GM19193 (cell line): ENCODE results near the gene L3MBTL1.

ENCODE experiments used
- POLR2A ChIP-seq: IDR thresholded peaks from 4 replicates; pipeline ENCODE4 v1.6.1; 2011; ENCODE audit not compliant: insufficient read depth, insufficient read length; ENCODE audit errors: extremely low read depth

L3MBTL1 gene

DNA sequence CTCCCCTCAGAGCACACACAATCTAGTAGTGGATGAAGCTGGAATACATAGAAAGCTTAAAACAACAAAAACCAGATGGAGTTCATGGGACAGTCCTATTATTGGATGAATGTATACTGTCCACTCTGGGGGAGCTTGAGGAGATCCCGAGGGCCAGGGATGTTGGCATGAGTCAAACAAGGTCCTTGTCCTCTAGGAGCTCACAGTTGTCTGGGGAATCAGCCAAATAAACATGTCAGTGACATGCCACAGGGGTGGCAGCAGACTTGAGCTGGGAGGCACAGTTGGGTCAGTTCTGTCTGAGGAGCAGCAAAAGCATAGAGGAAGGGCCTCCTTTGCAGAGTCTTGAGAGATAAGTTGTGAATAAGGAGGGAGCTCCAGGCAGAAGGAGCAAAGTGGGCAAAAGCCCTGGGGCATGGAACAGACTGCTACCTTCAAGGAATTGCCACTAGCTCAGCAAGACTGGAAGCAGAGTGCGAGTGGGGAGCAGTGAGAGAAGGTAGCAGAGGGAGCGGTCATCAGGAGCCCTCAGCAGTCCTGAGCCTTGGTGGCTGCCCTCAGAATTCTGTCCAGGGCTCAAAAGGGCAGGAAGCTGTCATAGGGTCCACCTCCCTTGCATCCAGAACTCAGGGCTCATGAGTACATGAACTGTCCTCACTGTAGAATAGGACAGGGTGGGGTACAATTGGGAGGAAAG lies 22.1 kb downstream of the L3MBTL1 start:
- no peak for TF ChIP-seq POLR2A

GRCh38 chr20:43530321-43531090 lies 23.0 kb downstream of the L3MBTL1 start:
- TF ChIP-seq POLR2A: no peak

GRCh38 chr20:43531091-43531443 lies 23.6 kb downstream of the L3MBTL1 start:
- no peak for TF ChIP-seq POLR2A

DNA sequence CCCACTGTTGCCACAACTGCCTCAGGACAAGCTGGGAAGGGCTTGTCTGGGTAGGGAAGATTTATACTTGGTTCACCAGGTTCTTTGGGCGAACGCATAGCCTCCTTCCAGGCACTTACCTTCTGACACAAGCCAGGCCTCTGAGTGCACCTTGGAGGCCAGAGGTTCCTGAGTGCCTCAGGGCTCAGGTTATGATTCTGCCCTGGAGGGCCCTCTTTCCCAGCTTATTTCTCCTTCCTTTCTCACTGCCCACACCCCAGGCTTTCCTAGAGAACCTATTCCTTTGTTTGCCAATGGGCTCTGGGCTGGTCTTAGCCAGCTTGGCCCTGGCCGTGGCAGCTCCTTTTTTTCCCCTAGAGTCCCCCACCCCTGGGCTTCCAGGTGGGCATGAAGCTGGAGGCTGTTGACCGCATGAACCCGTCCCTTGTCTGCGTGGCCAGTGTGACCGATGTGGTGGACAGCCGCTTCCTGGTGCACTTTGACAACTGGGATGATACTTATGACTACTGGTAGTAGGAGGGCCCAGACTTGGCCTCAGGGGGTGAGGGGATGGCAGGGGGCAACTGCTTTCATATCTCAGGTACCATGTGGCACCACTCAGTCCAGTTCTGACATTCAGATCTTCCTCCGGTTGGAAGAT lies 25.0 kb downstream of the L3MBTL1 start:
- no peak for TF ChIP-seq POLR2A

- no peak for TF ChIP-seq POLR2A
Measured at GRCh38 chr20:43533060-43533459, 25.6 kb downstream of the L3MBTL1 start.

DNA sequence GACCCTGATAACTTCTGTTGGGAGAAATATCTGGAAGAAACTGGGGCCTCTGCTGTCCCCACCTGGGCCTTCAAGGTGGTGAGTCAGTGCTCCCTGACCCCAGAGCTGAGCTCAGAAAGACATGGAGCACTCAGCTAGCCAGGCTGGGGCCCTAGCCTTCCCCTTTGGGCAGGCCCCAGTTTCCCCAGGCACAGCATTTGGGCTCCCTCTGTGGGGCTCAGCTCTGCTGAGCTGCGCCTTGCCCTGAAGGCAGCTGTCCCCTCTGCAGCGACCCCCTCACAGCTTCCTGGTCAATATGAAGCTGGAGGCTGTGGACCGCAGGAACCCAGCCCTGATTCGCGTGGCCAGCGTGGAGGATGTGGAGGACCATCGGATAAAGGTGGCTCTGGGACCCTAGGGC lies 26.5 kb downstream of the L3MBTL1 start:
- no peak for TF ChIP-seq POLR2A

- TF ChIP-seq POLR2A: no peak
Measured at GRCh38 chr20:43534791-43535350, 27.4 kb downstream of the L3MBTL1 start.

DNA sequence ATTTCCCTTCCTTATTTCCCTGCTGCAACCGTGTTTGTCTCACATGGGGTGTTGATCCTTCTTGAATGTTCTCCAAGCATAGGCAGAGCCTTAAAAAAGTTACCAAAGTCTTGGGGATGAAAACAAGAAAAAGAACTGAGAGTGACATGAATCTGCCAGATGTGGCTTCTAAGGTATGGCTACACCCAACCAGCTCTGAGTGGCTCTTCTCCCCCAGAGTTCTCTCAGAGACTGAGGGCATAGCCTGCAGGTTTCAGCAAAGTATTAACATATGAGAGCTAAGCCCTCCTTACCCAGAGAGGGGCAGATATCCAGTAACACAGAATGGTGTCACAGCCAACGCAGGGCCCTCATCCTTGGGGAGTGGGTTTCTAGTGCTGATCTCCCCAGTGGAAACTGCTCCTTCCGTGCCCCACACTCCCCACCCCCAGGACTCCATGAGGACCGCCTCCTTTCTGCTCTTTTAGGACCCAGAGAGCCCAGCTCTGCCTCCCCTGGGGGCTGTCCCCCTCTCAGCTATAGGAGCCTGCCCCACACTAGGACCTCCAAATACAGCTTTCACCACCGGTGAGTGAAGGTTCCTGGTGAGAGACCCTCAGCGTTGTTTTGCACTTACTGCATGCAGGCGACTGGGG lies 28.0 kb downstream of the L3MBTL1 start:
- no peak for TF ChIP-seq POLR2A

DNA sequence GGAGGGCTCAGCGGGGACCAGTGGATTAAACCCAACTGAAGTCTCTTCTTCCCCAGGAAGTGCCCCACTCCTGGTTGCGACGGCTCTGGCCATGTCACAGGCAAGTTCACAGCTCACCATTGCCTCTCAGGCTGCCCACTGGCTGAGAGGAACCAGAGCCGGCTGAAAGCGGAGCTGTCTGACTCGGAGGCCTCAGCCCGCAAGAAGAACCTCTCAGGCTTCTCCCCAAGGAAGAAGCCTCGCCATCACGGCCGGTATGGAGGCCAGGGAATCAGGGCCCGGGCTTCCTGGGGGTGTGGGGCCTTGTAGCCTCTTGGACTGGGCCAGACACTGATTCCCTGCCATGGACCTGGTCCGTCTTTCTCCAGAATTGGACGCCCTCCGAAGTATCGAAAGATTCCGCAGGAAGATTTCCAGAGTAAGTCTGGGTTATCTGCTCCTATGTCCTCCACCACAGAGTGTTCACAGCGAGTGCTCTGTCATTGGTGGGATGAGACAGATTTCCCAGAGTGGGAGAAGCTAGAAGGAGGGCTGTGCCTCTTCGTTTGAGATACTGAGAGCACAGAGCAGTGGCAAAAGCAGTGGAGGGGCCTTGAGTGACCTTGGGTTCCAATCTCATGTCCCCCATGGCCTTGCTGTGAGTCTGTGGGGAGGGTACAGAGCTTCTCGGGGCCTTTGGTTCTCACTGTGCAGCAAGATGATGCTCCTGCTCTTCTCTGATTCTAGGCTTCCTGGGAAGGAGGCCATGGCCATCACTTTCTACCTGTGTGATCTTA lies 28.7 kb downstream of the L3MBTL1 start:
- TF ChIP-seq POLR2A: no peak

- TF ChIP-seq POLR2A: no peak
Measured at GRCh38 chr20:43536817-43537440, 29.4 kb downstream of the L3MBTL1 start.

- TF ChIP-seq POLR2A: no peak
Measured at GRCh38 chr20:43537921-43538877, 30.7 kb downstream of the L3MBTL1 start.

DNA sequence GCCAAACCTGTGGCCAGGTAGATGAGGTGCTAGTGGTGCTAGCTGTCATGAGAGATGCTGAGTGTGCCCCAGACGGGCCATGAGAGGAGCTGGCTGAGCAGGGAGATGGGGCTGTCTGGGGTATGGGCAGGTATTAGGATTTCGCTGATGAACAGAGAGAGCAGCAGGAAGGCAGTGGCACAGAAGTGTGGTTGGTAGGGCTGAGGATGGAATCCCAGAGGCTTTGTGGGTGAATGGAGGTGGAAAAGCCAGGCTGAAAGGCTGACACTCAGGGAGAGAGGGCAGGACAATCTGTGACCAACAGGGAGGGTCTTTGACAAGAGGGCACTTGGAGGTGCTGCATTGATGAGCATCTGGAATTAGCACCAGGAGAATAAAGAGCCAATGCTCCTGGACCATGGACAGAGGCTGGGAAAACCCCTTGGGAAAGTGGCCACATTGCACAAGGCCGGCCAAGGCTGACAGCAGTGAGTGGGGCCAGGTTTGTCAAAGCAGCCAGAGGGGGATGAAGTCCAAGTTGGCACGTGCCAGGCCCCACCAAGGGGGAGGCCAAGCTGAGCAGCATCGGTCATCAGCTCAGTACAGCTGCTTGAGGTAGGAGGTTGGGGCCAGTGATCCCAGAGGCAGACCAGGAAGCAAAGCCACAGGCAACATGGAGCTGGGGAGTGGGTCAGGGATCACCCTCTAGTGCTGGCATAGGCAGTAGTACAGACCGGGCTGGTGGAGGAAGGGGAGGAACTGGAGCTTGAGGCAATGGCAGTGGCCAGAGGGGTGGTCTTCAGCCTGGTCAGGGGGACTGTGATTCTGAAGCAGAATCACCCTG lies 31.6 kb downstream of the L3MBTL1 start:
- TF ChIP-seq POLR2A: no peak
